Activated naive CD8-positive, alpha-beta T cell treated with anti-CD3 and anti-CD28 coated beads, Interleukin-2, amount 10 ng/mL, durations not matched to agents 7 days and 5 days (primary cell): ENCODE data around the gene FAHD1. TPM values are rescaled to one million over a fixed set of nuclear protein-coding genes. Genes with fewer than 3 reads are reported as not detected.

Experiments
- ATAC-seq: fragments of 150-1000 bp; cut with Tn5 transposase; one replicate; pipeline ENCODE4 v1.10.0; 2021; ENCODE audit warnings: low read depth, moderate library complexity
- POLR2A ChIA-PET: fragments of 350-600 bp; sonication (Branson Sonifier 250); formaldehyde crosslinking; loops from one replicate; lab custom pipeline; 2021; ENCODE audit warnings: antibody characterized with exemption; lab: Charles Lee
- DNase-seq: peaks from one replicate; pipeline ENCODE4 v3.0.0; 2021
- H3K27ac Mint-ChIP-seq: one replicate; pipeline ENCODE4 v1.8.0; 2022; ENCODE audit warnings: mild to moderate bottlenecking, mixed read lengths
- H3K27me3 Mint-ChIP-seq: one replicate; pipeline ENCODE4 v1.8.0; 2022; ENCODE audit warnings: mild to moderate bottlenecking, moderate library complexity, mixed read lengths
- H3K36me3 Mint-ChIP-seq: one replicate; pipeline ENCODE4 v1.8.0; 2021; ENCODE audit warnings: mild to moderate bottlenecking, mixed read lengths
- H3K4me1 Mint-ChIP-seq: one replicate; pipeline ENCODE4 v1.8.0; 2021; ENCODE audit warnings: mixed read lengths
- H3K4me3 Mint-ChIP-seq: one replicate; pipeline ENCODE4 v1.8.0; 2022; ENCODE audit warnings: mild to moderate bottlenecking, moderate library complexity, mixed read lengths
- H3K9me3 Mint-ChIP-seq: one replicate; pipeline ENCODE4 v1.8.0; 2021; ENCODE audit warnings: mixed read lengths
- total RNA-seq, 2 experiments: library from RNA; stranded (reverse); gene quantifications; one replicate each; pipeline ENCODE4 v1.2.3, GENCODE V29; 2021

Gene FAHD1
- total RNA-seq, 2 experiments from 2014 or later = 12.0 to 12.2 TPM

DNA sequence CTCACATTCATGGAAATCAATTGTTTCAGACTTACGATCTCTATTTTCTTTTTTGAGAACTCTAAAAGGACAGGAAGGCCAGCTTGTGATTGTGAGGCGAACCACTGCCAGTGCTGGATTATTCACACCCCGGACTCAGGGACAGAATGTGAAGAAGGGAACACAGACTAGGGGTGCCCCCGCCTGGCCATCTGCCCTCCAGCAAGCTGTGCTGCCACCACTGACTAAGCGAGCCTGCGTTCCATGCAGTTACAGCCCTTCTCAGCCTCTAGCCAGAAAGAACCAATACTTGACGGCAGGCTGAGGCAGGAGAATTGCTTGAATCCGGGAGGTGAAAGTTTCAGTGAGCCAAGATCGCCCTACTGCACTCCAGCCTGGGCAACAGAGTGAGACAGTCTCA lies 3.2 kb upstream of the FAHD1 start:
- peaks cover 10% of the 10 kb centered on the region for H3K4me1 Mint-ChIP-seq
- H3K4me3 Mint-ChIP-seq = no peak overlapping the region
- no peaks in the 10 kb centered on the region for H3K27me3 Mint-ChIP-seq
- no peak overlapping the region for H3K27ac Mint-ChIP-seq
- ATAC-seq (no peak), DNase-seq (no peak)
- POLR2A ChIA-PET = no interaction called here
- no peaks in the 10 kb centered on the region for H3K9me3 Mint-ChIP-seq
- peaks cover 2% of the 10 kb centered on the region for H3K36me3 Mint-ChIP-seq

- DNase-seq (peak; percentile 21), ATAC-seq (no peak)
- no peaks in the 10 kb centered on the region for H3K27me3 Mint-ChIP-seq
- peak overlapping the region; percentile 81 for H3K4me3 Mint-ChIP-seq
- H3K27ac Mint-ChIP-seq = peak overlapping the region; percentile 60
- H3K4me1 Mint-ChIP-seq = peaks cover 18% of the 10 kb centered on the region
- POLR2A ChIA-PET = interaction anchor here (0.5 to 2.6 kb wide), 4 partner anchors 43 to 328 kb away, joined by 3 to 15 read pairs (median 3); partner anchors contain the start of genes NUBP2 and SPSB3
- H3K36me3 Mint-ChIP-seq = peaks cover 1% of the 10 kb centered on the region
- H3K9me3 Mint-ChIP-seq = no peaks in the 10 kb centered on the region
These were observed 1.6 kb upstream of the FAHD1 start for GRCh38 chr16:1825381-1825863.

DNA sequence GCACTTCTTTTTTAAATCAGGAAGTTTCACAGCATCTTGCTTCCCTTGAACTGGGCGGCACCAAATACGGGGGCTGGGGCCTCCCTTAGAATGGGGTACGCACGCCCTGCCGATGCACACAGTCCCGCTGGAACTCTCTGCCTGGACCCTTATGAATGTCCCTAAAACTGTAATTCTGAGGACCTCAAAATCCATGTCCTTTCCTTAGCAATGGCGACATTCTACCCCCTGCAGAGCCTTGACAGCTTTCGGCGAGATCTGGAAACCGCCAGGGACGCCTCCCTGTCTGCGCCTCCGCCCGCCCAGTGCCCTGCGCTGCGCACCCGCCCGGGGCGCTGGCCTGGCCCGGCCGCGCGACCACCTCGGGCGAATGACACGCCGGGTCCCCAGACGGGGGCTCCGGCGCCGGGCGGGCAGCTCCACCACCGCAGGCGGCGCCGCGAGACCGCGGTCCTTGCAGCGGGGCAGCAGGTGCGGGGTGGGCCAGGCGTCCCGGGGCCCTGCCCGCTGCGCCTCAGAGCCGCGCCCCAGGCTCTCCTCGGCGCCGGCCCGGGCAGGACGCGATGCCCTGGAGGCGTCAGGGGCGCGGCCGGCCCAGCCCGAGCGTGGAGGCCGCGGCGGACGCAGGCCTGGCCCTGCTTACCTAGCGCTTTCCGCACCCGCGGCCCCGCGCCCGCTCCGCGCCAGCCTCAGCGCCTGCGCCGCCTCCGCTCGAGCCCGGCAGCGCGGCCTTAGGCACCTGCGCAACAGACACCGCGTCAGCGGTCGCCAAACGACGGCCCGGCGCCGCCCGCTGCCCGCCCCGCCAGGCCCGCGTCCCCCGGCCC lies 929 bp upstream of the FAHD1 start:
- Mint-ChIP-seq H3K4me1 (peaks cover 18% of the 10 kb centered on the region), H3K4me3 (peak overlapping the region; percentile 81), H3K9me3 (no peaks in the 10 kb centered on the region)

DNA sequence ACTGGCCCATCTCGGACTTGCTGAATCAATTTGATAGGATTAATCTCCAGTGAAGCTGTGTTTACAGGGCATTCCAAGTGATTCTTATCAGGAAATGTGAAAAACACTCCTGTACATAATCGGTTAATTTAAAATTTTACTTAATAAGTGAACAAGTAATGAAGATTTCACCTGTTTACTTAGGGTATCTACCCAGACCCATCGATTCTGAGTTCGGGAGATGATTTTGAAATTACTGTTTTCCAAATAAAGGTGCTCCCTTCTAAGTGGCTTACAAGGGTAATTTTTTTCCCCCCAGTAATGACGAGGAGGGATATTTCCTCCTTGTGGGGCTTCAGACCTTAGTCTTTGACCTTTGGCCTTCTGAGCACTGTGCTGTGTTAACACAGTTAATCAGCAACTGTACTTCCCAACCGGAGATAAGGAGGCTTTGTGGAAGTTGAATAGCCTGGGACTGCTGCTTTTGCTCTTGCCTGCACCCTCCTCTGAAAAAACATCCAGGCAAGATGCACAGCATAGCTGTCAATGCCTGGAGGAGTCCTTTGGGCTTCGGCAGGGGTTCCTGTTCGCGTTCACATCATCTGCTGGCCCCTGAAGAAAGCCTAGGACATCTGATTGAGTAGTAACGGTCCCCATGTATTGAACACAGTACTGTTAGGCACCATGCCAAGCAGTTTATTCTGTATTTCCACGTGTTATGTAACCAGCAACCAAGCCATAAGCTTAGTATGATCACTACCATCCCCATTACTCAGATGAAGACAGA lies 1.8 kb downstream of the FAHD1 start:
- no peak for DNase-seq
- peaks cover 3% of the 10 kb centered on the region for H3K36me3 Mint-ChIP-seq
- no peaks in the 10 kb centered on the region for H3K9me3 Mint-ChIP-seq
- H3K4me3 Mint-ChIP-seq = no peak overlapping the region
- H3K27ac Mint-ChIP-seq = no peak overlapping the region
- H3K27me3 Mint-ChIP-seq = no peaks in the 10 kb centered on the region
- POLR2A ChIA-PET = no interaction called here
- H3K4me1 Mint-ChIP-seq = peaks cover 18% of the 10 kb centered on the region
- ATAC-seq = no peak

More for the DNA sequence above, 929 bp upstream of the FAHD1 start:
- DNase-seq = no peak
- peak overlapping the region; percentile 60 for H3K27ac Mint-ChIP-seq
- POLR2A ChIA-PET = interaction anchor here (0.5 to 2.6 kb wide), 7 partner anchors 44 to 405 kb away, joined by 3 to 15 read pairs (median 3); partner anchors contain the start of genes EME2, MAPK8IP3, MRPS34 and NUBP2
- peak; percentile 74 for ATAC-seq
- H3K36me3 Mint-ChIP-seq = peaks cover 3% of the 10 kb centered on the region
- no peaks in the 10 kb centered on the region for H3K27me3 Mint-ChIP-seq

DNA sequence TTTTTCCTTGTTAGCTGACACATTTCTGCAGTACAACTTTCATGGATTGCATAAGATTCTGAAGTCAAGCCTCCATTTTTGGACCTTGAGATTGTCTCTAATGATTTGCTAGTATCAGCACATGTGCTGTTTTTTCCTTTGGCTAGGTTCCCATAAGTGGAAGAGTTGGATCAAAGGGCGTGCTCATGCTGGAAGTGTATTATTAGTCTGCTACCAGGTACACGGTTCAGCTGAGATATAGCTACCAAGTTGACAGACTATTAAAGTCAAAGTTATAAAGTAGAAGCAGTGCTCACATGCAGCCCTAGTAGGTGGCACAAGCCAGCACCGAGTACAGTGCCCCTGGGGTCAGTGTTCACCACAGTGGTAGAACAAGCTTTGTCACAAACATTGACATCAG lies 3.2 kb downstream of the FAHD1 start:
- Mint-ChIP-seq H3K27ac (no peak overlapping the region), H3K27me3 (no peaks in the 10 kb centered on the region), H3K36me3 (peaks cover 3% of the 10 kb centered on the region)

GRCh38 chr16:1831186-1832075 lies 4.4 kb downstream of the FAHD1 start:
- peaks cover 12% of the 10 kb centered on the region for H3K4me1 Mint-ChIP-seq
- DNase-seq (no peak), ATAC-seq (no peak)
- peaks cover 3% of the 10 kb centered on the region for H3K36me3 Mint-ChIP-seq
- no peaks in the 10 kb centered on the region for H3K27me3 Mint-ChIP-seq
- POLR2A ChIA-PET = no interaction called here
- no peaks in the 10 kb centered on the region for H3K9me3 Mint-ChIP-seq
- H3K27ac Mint-ChIP-seq = no peak overlapping the region
- H3K4me3 Mint-ChIP-seq = no peak overlapping the region

More for the DNA sequence above, 3.2 kb downstream of the FAHD1 start:
- POLR2A ChIA-PET = no interaction called here
- DNase-seq = no peak
- Mint-ChIP-seq H3K4me3 (no peak overlapping the region), H3K4me1 (peaks cover 15% of the 10 kb centered on the region), H3K9me3 (no peaks in the 10 kb centered on the region)
- ATAC-seq = no peak

DNA sequence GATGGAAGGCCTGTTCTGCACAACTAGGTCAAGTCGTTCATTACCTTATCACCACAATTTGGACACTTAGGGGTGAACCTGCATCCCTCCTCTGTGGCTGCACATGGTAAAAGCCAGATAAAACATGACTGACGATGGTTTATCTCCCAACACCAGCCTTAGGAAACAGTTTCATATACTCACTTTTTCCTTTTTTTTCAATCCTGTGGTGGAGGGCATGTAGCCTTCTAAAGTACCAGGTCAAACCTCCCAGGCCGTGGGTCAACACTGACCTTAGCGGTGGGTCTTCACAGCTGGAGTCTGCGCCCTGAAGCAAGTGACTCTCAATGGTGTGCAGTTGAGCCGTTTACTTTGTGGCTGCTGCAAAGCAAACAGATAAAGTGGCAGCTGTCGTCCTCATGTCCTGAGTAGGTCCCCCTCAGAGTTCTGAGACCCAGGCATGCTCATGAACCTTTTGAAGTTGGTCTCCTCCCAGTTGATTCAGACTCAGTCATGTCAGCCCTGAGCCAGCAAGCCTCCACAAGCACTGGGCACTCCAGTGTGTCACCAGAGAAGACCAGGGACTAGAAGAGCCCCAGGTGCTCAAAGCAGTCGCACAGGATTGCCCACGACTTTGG lies 5.9 kb downstream of the FAHD1 start:
- Mint-ChIP-seq H3K27ac (no peak overlapping the region), H3K4me3 (no peak overlapping the region), H3K27me3 (no peaks in the 10 kb centered on the region), H3K36me3 (peaks cover 3% of the 10 kb centered on the region), H3K4me1 (peaks cover 9% of the 10 kb centered on the region), H3K9me3 (no peaks in the 10 kb centered on the region)
- ATAC-seq = no peak
- POLR2A ChIA-PET = interaction anchor here (1.0 kb wide), 1 partner anchor 132 kb away, joined by 4 read pairs; the partner anchor contains the start of gene RPS2
- no peak for DNase-seq

GRCh38 chr16:1834096-1834495 lies 7.1 kb downstream of the FAHD1 start:
- POLR2A ChIA-PET = no interaction called here
- Mint-ChIP-seq H3K4me1 (peaks cover 5% of the 10 kb centered on the region), H3K9me3 (no peaks in the 10 kb centered on the region), H3K36me3 (peaks cover 3% of the 10 kb centered on the region), H3K27me3 (no peaks in the 10 kb centered on the region), H3K27ac (no peak overlapping the region), H3K4me3 (no peak overlapping the region)
- ATAC-seq (no peak), DNase-seq (no peak)

DNA sequence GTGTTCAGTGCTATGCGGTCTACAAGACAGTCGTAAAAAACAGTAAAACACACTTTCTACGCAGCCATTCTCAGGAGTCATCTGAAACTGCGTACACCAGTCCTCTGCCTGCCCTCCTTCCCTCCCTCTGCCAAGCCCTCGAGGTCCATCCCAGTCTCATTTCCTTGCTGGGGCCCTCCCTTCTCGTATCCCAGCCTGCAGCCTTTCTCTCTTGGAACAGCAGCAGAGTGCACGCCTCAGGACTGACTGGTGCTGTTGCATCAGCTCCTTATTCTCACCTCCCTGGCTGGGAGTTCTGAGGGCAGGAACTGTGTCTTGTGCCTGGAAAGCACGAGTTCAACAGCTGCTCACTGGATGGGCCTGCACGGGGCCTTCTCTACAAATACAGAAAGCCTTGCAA lies 12.5 kb downstream of the FAHD1 start:
- no peak for ATAC-seq
- POLR2A ChIA-PET = no interaction called here

GRCh38 chr16:1845985-1846384 lies 19.0 kb downstream of the FAHD1 start:
- H3K27me3 Mint-ChIP-seq = peaks cover 13% of the 10 kb centered on the region
- POLR2A ChIA-PET = no interaction called here

More for the DNA sequence above, 12.5 kb downstream of the FAHD1 start:
- DNase-seq = no peak
- H3K27ac Mint-ChIP-seq = no peak overlapping the region
- H3K4me1 Mint-ChIP-seq = no peaks in the 10 kb centered on the region
- H3K4me3 Mint-ChIP-seq = no peak overlapping the region
- no peaks in the 10 kb centered on the region for H3K27me3 Mint-ChIP-seq
- no peaks in the 10 kb centered on the region for H3K36me3 Mint-ChIP-seq
- H3K9me3 Mint-ChIP-seq = no peaks in the 10 kb centered on the region

DNA sequence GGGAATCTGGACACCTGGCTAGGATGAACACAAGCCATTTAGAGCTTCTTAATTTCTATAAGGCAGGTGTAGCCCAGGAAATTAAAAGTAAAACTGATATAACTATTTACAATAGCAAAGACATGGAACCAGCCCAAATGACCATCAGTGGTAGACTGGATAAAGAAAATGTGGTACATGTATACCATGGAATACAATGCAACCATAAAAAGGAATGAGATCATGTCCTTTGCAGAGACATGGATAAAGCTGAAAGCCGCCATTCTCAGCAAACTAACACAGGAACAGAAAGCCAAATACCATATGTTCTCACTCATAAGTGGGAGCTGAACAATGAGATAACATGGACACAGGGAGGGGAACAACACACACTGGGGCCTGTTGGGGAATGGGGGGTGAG lies 19.4 kb downstream of the FAHD1 start:
- H3K4me3 Mint-ChIP-seq = no peak overlapping the region
- POLR2A ChIA-PET = no interaction called here
- DNase-seq = no peak
- peaks cover 13% of the 10 kb centered on the region for H3K27me3 Mint-ChIP-seq
- no peaks in the 10 kb centered on the region for H3K36me3 Mint-ChIP-seq
- no peak overlapping the region for H3K27ac Mint-ChIP-seq
- ATAC-seq = no peak
- H3K4me1 Mint-ChIP-seq = no peaks in the 10 kb centered on the region
- H3K9me3 Mint-ChIP-seq = no peaks in the 10 kb centered on the region

More at GRCh38 chr16:1845985-1846384, 19.0 kb downstream of the FAHD1 start:
- DNase-seq (no peak), ATAC-seq (no peak)
- Mint-ChIP-seq H3K27ac (no peak overlapping the region), H3K9me3 (no peaks in the 10 kb centered on the region), H3K4me3 (no peak overlapping the region), H3K36me3 (no peaks in the 10 kb centered on the region), H3K4me1 (no peaks in the 10 kb centered on the region)

- DNase-seq (no peak), ATAC-seq (no peak)
- Mint-ChIP-seq H3K36me3 (no peaks in the 10 kb centered on the region), H3K27ac (no peak overlapping the region), H3K9me3 (no peaks in the 10 kb centered on the region), H3K27me3 (peaks cover 10% of the 10 kb centered on the region), H3K4me1 (peaks cover 14% of the 10 kb centered on the region), H3K4me3 (no peak overlapping the region)
- POLR2A ChIA-PET = no interaction called here
These were observed 24.0 kb downstream of the FAHD1 start for GRCh38 chr16:1850981-1851380.
